ENCODE data around the gene RPL36AL.

RPL36AL gene

GRCh38 chr14:49581209-49582112, 39.0 kb downstream of the RPL36AL start:
- no peak for DNase-seq (ENCODE audit: low spot score)

- DNase-seq (ENCODE audit: low spot score) = no peak
Measured at GRCh38 chr14:49579841-49580240, 40.6 kb downstream of the RPL36AL start.

- DNase-seq (ENCODE audit: low spot score) = no peak
Measured at GRCh38 chr14:49578141-49578540, 42.3 kb downstream of the RPL36AL start.

GRCh38 chr14:49574038-49574437, 46.4 kb downstream of the RPL36AL start:
- DNase-seq (ENCODE audit: low spot score) = no peak

GRCh38 chr14:49569281-49569680, 51.1 kb downstream of the RPL36AL start:
- no peak for DNase-seq (ENCODE audit: low spot score)

All from pons (tissue), 1 donor.